M059J (cell line): ENCODE data around the gene CDK16. TPM values are rescaled to one million over a fixed set of nuclear protein-coding genes. Genes with fewer than 3 reads are reported as not detected.

ENCODE experiments used
- DNase-seq: peaks from one replicate; pipeline ENCODE4 v3.0.0-alpha.2; 2012; ENCODE audit warnings: low read depth
- total RNA-seq: library from RNA; depleted of rRNA; stranded (reverse); fragments of >200 nt; shearing (Covaris generic); gene quantifications from 2 replicates; pipeline ENCODE4 v1.2.3, GENCODE V29; 2014

CDK16 gene
- total RNA-seq, 1 experiment from 2014 or later, result 209 TPM

DNA sequence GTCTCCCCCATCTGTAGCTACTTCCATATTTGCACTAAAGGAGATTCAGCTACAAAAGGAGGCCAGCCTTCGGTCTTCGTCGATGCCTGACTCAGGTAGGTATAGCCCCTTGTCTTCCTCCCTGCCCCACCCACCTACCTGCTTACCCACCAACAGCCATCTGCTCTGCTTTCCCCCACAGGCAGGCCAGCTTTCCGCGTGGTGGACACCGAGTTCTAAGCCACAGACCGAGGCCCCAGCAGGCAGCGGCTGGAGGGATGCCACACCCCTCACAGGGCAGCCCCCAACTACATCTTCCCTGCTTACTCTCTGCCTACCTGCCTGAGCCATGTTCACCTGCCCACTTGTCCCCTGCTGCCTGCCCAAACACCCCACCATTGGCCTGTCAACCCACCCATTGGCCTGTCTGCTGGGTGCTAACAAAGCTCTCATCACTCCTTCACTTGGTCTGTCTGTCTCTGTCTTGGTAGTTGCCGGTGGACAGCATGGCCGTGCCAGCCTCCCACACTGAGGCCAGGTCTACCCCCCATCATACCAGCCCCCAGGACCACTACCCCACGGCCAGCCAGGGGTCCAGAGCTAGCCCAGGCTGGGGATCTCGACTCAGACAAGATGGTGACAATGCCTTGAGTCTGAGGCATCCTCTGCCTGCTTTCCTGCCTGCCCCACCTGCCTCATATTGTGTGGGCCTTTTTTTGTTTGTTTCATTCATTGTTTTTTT, 10.2 kb downstream of the CDK16 start:
- DNase-seq, result no peak

- no peak for DNase-seq
Observed at GRCh38 chrX:47229427-47229826, 10.9 kb downstream of the CDK16 start.

- no peak for DNase-seq
Observed at GRCh38 chrX:47230136-47230868, 11.8 kb downstream of the CDK16 start.

- DNase-seq, result no peak
Observed at GRCh38 chrX:47231167-47231566, 12.7 kb downstream of the CDK16 start.

- DNase-seq, result peak; percentile 35
Observed at GRCh38 chrX:47232197-47232802, 13.8 kb downstream of the CDK16 start.

DNA sequence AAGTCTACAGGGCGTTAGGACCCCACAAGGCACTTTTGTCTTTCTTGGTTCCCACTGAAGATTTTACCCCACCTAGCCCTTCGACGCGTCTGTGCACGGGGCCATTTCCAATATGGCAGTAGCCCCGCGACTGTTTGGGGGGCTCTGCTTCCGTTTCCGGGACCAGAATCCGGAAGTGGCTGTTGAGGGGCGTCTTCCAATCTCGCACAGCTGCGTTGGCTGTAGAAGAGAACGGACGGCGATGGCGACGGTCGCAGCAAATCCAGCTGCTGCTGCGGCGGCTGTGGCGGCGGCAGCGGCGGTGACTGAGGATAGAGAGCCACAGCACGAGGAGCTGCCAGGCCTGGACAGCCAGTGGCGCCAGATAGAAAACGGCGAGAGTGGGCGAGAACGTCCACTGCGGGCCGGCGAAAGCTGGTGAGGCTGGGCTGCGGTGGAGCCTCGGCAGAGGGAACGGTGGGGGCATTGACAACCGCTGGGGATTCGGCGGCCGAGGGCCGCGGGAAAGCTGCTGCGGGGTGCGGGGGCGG, 14.4 kb downstream of the CDK16 start, which contains the start of gene USP11:
Gene USP11 (plus strand): TSS at position 207 of the 530 bp plus-strand sequence. CDS start 35 bp downstream, at position 242.
- DNase-seq, result peak; percentile 48

DNA sequence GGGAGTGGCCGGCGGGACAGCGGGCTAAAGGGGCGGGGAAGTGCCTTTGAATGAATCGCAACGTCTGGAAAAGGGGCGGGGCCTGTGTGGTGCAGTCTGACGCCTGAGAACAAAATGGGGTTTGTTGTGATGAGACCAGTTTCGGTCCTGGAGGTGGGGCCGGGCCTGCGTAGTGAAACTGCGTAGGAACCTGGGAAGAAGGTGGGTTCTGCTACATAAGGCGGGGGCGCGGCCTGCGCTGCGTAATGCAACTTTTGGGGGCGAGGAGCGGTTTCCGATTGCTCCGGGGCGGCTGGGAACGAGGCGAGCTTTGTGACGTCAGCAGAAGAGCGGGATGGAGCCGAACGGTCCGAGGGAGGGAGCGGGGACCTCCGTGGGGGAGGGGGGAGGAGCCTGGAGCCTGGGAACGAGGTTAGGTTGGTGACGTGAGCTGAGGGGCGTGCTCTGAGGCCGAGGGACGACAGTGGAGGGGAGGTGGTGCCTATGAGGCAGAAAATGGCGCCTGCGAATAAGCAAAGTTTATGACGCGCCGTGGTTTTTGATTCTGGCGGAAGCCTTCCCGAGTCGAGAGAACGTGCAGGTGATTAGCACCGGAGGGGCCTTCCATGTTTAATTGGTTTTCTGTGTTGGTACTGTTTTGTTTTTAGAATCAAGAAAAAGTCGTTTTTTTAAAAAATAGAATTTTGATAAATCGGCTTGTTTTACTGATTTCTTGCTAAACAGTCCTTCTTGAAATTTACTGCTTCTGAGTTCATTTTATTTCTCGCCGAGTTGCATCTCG, 15.0 kb downstream of the CDK16 start:
- peak; percentile 97 for DNase-seq

DNA sequence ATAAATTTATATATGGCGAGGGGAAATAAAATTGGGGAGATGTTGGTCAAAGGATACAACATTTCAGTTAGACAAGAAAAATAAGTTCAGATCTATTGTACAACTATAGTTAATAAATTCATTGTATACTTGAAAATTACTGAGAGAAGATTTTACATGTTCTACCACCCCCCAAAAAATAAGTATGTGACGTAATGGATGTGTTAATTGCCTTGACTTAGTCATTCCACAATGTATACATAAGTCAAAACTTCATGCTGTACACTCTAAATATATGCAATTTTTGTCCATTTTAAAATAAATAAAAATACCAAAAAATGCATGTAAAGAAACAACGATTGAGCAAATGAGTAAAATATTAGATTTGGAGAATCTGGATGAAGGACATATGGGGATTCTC, 16.1 kb downstream of the CDK16 start:
- DNase-seq, result no peak

GRCh38 chrX:47235691-47236103, 17.2 kb downstream of the CDK16 start:
- DNase-seq, result peak; percentile 58

DNA sequence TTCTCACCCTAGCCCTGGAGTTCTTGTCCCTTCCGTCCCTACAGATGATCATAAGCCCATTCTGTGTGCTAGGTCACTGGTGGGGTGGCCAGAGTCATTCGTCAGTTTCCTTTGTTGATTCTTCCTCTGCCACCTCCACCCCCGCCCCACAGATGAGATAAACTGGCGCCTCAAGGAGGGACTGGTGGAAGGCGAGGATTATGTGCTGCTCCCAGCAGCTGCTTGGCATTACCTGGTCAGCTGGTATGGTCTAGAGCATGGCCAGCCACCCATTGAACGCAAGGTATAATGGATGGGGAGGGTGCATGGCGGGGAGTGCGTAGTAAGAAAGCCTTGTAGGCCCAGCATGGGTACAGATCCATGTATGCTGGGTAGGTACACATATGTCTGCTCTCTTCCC, 20.7 kb downstream of the CDK16 start:
- no peak for DNase-seq

GRCh38 chrX:47239898-47240545, 21.5 kb downstream of the CDK16 start:
- DNase-seq, result no peak

DNA sequence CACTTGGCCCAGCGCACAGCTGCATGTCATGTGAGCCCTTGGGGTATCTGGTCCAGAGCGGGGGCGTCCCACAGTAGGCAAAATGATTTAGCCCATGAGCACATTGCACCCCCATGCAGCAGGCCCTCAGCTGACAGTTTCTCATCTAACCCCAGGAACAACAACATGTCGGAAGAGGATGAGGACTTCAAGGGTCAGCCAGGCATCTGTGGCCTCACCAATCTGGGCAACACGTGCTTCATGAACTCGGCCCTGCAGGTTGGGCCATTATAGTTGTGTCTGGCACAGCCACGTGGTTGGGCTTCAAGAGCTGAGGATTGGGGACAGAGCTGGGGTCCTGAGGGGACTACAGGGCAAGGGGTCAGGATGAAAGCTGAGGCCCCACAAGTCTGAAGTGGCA, 22.1 kb downstream of the CDK16 start:
- no peak for DNase-seq

DNA sequence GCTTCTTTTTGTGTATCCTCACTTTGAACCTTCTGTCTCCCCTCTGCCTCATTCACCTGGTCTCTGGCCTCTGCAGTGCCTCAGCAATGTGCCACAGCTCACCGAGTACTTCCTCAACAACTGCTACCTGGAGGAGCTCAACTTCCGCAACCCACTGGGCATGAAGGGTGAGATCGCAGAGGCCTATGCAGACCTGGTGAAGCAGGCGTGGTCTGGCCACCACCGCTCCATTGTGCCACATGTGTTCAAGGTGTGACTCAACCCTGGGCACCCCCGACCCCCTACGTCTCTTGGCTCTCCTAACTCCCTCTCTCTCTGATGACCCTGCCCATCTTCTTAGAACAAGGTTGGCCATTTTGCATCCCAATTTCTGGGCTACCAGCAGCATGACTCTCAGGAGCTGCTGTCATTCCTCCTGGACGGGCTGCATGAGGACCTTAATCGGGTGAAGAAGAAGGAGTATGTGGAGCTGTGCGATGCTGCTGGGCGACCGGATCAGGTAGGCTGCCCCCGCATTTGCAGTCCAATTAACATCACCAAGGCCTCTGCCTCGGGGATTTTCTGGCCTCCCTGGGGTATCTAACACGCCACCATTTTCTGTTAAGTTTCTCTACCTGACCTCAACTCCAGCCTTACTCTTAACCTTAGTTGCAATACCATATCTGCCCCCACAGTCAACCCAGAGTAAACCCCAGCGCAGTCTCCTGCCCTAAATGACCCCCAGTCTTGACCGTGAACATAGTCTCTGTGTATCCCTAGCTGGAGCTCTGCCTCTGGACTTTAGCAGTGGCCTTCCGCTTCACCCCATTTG, 22.9 kb downstream of the CDK16 start:
- no peak for DNase-seq

DNA sequence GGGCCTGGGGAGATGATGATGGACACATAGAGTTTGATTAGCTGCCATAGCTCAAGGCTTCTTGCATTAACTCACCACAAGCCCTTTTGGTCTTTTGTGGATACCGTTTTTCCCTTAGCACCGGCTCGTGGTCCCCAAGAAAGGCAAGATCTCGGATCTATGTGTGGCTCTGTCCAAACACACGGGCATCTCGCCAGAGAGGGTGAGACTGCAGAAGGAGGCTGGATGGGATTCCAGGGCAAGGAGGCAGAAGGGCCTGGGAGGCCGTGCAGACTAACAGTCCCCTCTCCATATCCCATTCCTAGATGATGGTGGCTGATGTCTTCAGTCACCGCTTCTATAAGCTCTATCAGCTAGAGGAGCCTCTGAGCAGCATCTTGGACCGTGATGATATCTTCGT, 23.8 kb downstream of the CDK16 start:
- no peak for DNase-seq

- no peak for DNase-seq
Observed at GRCh38 chrX:47243351-47243750, 24.9 kb downstream of the CDK16 start.

DNA sequence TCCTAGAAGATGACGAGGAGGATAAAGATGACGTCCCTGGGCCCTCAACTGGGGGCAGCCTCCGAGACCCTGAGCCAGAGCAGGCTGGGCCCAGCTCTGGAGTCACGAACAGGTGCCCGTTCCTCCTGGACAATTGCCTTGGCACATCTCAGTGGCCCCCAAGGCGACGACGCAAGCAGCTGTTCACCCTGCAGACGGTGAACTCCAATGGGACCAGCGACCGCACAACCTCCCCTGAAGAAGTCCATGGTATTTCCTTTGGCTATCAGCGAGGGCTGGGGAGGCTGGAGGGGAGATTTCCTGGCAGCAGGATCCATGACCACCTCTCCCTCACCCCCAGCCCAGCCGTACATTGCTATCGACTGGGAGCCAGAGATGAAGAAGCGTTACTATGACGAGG, 26.2 kb downstream of the CDK16 start:
- no peak for DNase-seq

DNA sequence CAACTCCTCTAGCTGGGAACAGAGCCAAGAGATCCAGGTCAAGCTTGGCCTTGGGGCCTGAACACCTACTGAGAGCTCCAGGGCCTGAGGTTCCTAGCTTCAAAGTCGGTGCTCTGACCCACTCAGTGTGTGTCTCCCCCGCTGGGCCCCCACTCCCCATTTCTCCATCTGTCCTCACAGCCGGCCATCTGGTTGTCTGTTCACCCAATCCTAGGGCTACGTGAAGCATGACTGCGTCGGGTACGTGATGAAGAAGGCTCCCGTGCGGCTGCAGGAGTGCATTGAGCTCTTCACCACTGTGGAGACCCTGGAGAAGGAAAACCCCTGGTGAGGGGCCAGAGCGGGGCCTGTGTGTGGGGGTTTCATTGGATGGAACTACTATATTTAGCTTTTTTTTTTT, 26.7 kb downstream of the CDK16 start:
- DNase-seq, result no peak

DNA sequence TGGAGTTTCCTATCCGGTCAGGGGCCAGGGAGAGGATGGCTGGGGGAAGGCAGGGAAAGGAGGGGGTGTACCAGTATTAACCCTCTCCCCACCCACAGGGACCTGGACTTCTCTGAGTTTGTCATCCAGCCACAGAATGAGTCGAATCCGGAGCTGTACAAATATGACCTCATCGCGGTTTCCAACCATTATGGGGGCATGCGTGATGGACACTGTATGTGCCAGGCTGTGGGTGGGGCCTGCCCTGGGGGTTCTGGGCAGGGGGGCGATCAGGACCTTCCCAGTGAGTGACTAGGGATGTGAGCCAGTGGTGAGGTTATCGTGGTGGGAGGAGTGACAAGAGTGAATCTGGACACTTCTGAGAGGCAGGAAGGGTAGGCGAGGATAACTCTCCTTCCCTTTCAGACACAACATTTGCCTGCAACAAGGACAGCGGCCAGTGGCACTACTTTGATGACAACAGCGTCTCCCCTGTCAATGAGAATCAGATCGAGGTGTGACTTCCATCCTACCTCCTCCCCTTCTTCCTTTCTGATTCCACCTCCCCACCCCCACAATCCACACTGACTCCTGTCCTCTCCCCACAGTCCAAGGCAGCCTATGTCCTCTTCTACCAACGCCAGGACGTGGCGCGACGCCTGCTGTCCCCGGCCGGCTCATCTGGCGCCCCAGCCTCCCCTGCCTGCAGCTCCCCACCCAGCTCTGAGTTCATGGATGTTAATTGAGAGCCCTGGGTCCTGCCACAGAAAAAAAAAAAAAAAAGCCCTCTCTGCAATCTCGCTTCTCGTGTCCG, 28.9 kb downstream of the CDK16 start:
- peak; percentile 71 for DNase-seq

GRCh38 chrX:47247999-47248320, 29.5 kb downstream of the CDK16 start:
- DNase-seq, result no peak

DNA sequence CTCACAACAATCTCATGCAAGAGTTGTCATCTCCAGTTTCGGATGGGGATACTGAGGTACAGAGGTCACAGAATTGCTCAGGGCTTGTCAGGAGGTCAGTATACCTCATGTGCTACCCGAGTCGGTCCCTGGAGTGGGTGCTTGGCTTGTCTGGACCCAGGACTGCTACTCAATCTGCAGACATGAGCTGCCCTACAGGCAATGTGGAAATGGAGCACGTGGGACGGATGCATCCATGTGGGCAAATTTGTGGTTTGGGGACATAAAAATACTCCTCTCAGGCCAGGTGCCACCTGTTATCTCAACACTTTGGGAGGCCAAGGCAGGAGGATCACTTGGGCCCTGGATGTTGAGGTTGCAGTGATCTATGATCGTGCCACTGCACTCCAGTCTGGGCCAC, 30.1 kb downstream of the CDK16 start:
- no peak for DNase-seq
